Measurements from ENCODE around the gene DIPK2B.

The DIPK2B gene

DNA sequence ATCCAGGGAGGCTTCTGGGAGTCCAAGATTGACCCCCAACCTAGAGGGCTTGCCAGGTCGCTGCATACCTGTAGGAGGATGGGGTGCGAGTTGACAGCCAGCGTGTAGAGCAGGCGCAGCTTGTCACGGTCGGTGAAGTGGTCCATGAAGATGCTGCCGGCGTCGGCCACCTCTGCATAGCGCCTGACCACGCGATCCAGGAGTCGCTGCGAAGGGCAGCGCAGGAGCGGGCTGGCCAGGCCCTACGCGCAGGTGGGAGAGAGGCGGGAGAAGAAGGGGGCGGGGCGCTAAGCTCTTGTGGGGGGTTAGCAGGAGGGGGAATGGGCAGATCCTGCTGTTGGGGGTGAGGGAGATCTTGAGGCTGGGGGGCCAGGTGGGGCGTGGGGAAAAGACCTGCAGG, 43.0 kb downstream of the DIPK2B start:
- no peak for DNase-seq

GRCh38 chrX:45154462-45154861, 46.2 kb downstream of the DIPK2B start:
- DNase-seq, result no peak

GRCh38 chrX:45154033-45154360, 46.7 kb downstream of the DIPK2B start:
- DNase-seq, result no peak
